NCI-H2196 treated with DMSO at 0.1 percent for 48 hours (cell line): ENCODE results near the gene FMN2.

Experiments
- DNase-seq: peaks from one replicate; lab custom pipeline; 2025; ENCODE audit not compliant: unreplicated experiment; lab: John Stamatoyannopoulos, UW

The FMN2 gene

DNA sequence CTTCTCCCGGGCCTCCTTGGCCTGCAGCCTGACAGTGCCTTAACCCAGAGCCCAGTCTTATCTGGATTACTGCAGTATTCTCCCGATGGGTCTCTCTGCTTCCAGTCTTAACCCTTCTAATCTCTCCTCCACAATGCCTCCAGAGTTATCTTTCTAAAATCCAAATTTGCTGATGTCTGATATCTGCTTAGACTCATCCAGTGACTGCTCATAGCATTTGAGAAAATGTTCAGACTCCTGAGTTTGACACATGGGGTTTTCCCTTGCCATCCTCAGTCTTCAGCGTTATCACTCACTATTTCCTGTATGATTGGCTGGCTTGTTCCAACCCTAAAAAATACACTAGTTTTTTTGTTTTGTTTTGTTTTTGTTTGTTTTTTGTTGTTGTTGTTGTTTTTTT lies 102.0 kb downstream of the FMN2 start:
- DNase-seq, result no peak

DNA sequence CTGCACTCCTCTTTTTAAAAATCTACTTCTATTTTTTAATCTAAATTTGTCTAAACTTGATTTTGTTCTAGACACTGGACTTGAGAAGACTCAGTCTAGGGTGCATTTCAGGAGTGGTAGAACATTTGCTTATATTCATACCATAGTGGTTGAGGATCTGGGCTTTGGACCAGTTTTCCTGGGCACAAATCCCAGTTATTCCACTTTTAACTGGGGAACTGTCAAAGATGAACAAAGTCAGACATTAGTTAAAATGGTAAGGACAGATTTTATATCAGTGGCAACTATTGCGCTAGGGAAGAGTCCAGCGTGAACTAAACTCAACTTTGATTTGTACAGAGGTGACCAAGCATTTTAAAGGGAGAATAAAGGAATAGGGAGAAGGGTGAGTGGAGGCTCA lies 102.4 kb downstream of the FMN2 start:
- no peak for DNase-seq

DNA sequence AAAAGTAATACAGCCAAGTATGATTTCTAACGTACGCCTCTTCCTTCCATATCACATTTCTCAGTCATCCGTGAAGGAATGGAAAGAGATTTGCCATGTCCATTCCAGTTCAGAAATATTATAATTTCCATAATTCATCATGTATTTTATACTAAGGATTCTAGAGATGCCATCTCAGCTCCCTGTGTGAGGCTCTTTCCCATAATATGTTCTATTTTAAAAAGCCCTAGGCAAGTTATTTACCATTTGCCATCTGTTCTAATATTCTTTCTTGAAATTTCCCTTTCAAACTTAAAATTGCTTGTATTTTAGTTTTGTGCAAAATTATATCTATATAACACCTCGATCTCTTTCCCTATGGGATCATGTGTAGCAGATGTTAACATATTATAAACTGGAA lies 106.7 kb downstream of the FMN2 start:
- no peak for DNase-seq

DNA sequence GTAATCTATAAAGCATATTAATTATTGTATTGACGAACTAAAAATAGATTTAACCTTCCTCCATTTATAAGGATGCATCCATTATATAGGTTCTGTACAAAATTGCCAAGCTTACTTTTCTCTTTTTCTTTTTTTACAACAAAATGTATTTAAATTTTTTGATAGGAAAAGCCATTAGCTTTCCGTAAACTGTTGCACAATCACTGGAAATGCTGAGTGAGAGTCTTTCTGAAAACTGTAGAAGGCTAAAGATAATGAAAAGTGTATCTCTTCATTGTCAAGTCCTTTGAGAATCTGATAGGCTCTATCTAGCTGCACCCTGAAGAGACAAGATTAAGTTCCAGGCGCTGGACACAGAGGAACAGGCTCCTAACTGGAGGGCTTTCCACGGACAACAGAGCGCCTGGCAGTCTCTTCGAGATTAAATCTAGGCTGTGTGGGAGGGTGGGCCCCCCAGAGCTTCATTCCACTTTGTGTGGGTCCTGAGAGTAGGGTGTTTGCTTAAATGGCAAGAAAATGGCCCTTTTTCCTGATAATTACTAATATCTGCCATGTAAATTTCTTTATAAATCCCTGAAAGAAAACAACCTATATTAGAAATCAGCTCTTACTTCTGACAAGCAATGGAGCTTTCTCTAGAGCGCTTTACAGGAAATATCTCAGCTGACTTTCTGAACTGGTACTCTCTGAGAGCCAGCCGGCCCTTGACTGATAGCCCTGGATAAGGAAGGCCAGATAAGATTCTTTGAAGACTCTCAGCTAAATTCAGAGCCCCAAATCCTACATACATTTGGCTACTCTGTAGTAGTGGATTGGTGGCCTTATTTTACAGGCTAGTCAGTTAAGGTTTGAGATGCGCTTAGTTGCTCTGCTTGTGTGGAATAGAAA lies 108.3 kb downstream of the FMN2 start:
- DNase-seq, result no peak

DNA sequence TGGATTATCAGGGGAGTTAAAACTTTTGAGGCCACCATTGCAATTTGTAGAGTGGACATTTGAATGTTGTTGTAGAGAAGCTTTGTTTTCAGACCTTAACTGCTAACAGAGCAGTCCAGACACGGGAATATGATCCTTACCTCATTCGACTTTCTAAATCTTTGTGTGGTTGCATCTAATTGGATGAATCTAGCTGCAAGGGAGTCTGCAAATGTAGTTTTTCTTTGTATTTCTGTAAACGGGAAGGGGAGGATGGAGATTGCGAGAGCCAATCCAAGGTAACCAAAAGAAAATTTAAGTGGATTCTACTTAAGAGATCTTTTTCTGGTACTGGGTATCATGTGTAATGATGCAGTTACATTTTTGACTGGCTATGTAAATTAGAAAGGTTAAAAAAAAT lies 110.2 kb downstream of the FMN2 start:
- DNase-seq, result no peak

DNA sequence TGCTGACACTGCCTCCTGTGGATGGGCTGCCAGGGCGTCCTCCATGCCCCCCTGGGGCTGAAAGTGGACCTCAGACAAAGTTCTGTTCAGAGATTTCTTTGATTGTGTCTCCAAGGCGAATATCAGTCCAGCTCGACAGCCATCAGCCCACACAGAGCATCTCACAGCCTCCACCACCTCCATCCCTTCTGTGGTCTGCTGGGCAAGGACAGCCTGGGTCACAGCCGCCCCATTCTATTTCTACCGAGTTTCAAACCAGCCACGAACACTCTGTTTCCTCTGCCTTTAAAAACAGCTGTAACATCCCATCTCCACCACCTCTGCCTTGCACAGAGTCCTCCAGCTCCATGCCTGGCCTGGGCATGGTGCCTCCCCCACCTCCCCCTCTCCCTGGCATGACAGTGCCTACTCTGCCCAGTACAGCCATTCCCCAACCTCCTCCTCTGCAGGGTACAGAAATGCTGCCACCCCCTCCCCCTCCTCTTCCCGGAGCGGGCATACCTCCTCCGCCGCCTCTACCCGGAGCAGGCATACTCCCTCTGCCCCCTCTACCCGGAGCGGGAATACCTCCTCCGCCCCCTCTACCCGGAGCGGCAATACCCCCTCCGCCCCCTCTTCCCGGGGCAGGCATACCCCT lies 115.5 kb downstream of the FMN2 start:
- no peak for DNase-seq

DNA sequence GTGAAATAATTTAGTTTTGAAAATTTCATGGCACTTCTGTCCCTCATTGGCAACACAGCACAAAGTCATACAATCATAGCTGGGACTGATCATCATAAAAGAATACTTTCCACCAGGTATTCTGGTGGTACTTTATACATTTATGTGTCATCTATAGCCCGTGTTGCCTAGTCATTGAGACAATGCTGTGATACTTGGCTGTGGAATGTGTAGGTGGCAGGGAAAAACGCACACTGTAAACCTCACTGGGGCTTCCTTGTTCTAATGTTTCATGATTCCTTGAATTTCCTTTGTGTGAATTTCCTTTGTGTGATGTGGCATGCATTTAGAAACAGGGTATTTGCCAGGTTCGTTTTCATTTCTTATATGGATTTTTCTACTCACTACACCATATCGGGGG lies 118.3 kb downstream of the FMN2 start:
- DNase-seq, result no peak

DNA sequence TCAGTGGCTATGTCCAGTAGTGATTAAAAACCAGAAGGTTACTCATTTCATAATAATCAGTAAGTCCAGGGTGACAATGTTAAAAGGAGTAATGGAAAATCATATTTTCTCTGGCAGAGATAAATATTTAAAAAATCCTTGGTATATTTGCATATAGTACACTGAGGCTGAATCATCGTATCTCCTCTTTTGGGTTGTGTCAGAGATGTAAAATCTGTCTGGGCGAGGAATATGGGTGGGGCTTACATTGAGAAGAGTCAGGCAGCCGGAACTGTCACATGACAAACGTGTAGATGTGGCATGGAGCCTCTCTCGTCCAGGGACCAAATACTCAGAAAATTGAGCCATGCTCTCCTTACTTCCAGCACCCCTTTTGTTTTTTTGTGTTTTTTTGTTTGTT lies 120.9 kb downstream of the FMN2 start:
- no peak for DNase-seq

DNA sequence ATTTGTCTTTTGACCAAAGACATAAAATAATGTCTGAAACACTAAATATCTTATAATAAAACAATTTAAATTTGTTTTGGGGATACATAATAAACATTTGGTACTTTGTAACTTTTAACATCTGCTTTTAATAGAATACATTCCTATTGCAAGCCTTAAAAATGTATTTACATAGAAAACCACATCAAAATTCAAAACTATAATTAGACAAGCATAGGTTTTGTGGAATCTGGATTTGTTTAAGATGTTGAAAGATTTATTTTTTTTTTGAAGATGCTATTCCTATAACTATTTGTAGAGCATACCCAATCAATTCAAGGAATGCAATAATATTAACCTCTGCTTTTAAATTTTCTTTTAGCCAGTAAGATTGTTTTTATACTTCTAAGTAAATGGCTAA lies 125.7 kb downstream of the FMN2 start:
- DNase-seq, result no peak

DNA sequence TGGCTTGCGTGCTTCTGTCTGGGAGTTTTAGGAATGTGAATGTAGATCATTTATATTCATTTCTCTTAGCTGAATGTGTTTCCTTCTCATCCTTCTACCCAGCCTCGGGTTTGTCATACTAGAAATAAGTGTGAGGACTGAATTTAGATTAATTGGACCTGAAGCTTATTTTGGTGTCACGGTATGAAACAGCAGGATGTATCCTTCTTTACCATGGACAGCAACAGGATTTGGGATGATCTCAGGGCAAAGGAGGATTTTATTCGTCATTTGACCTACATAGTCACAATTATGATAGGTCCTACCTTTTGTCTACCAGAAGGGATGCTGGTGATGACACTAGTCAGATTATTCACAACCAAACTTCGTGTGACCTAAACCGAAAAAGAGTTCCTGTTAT lies 127.4 kb downstream of the FMN2 start:
- DNase-seq, result no peak

DNA sequence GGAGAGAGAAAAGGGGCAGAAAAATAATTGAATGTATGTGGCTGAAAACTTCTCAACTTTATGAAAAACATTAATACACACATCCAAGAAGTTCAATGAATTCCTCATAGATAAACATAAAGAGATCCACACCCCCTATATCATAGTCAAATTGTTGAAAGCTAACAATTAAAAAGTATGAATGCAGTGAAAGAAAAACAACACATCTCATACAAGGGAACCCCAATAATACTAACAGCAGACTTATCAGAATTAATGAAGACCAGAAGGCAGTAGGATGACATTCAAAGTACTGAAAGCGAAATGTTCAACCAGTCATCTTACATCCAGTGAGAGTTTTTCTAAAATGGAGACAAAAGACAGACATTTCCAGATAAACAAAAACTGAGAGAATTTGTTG lies 134.4 kb downstream of the FMN2 start:
- no peak for DNase-seq

DNA sequence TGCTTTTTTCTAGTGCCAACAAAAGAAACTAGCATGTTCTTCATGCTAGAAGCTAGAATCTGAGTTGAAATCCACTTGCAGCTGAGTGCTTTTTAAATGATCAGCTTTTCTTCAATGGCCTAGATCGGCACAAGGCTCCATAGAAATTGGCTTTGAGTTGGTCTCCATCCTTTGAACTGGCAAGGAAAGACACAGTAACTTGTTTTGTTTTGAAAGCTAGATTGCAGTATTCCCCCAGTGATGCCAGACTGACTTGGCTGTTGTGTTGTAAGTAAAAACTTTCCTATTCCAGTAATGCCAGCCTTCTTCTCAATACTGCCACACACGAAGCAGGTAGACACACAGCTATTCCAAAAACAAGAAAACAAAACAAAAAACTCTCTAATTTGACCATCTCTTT lies 139.1 kb downstream of the FMN2 start:
- no peak for DNase-seq

DNA sequence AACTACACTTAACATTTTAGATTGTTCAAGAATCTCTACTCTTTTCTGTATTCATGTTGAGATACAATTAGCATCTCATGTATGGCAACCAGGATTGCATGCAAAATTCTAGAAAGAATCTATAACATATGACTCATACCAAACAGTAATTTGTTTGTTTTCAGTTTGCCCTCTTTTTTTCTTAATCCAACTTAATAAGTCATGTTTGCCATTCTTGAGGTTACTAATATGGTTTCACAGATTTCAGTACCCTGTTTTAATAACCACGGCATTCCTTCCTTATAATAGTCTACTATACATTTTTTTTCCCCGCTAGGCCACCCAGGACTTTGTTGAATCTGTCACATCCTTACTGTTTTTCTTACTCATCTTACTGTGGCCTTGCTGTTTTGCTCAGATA lies 140.8 kb downstream of the FMN2 start:
- no peak for DNase-seq

DNA sequence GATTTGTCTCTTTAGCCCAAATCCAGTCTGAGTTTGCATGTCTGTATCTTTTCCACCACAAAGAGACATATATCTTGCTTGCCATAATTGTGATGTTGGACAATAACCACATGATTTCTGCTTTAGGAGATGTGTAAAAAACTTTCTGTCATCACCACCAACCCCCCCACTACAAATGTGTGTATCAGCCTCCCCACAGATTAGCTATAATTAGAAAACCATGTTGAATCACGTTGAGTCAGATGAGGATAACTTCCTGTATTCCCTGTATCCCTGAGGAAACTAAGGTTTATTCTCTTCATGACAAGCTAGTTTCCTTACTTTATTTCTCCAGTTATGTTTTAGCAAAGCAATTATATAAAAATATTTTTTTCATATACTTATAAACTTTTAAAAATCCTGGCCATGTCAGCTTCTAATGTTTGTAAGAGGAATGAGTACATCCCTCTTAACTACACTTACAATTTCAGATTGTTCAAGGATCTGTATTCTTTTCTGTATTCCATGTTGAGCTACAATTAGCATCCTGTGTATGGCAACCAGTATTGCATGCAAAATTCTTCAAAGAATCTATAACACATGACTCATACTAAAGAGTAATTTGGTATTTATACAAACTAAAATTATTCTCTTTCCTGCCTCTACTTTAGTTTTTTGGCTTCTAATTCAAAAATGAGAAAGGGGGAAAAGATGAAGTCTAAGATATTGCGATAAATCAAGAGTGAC lies 143.0 kb downstream of the FMN2 start:
- DNase-seq, result no peak

DNA sequence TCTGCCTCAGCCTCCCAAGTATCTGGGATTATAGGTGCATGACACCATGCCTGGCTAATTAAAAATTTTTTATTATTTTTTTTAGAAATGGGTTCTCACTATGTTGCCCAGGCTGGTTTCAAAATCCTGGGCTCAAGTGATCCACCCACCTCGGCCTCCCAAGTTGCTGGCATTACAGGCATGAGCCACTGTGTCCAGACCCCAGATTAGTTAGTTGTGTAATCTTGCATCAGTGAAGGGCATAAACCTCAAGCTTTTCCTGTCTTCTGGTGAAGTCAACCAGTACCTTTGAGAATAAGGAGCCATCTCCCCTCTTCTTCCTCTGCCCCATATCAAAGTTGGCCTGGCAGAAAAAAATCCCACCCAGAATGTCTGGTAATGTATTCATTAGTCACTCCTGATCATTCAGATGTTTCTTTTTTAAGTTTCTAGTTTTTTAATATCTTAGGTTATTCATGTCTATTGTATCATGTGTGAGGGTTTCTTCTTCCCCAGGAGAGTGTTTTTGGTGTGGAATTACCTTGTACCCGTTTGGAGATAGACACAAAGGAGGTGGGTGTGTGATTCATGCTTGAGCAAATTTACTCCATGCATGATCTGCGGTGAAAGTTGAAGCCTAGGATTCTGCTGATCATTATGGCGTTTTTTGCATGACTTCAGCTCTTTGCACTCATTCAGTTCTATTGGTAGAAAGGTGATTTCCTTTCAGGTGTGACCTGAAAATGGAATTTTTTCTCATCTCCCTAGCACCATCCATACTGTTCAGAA lies 144.0 kb downstream of the FMN2 start:
- DNase-seq, result no peak

DNA sequence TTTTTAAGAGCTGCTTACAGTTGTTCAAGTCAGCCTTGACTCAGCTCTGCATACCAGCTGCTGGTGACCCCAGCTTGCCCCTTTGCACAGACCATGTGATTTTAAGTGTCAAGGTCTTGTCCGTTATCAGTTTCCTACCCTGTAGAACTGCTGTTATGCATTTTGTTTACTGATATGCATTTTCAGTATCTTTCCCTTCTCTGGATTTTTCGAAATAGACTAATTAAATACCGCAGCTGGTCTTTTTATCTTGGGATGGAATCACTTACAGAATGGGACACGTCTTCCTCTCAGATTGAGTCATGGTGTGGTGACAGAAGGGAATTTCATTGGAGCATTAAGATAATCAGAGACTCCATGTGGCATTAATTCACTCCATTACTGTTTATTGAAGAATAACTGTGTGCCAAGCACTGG lies 145.6 kb downstream of the FMN2 start:
- DNase-seq, result no peak

DNA sequence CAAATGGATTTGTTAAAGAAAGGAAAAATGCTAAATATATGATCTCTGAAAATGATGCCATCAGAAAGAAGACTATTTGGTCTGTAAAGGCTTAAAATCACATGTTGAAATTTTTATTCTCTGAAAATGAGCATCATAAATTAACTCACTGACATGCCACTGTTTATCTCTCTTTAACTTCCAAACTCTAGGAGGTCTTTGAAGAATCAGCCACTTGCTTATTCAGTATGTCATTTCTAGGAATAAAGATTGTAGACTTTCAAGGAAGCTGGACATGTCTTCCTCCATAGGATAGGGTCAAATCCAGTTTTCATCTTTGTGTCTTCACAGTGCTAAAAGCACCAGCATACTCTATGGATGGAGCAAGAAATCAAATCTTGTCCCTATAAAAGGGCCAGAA lies 147.6 kb downstream of the FMN2 start:
- DNase-seq, result no peak

DNA sequence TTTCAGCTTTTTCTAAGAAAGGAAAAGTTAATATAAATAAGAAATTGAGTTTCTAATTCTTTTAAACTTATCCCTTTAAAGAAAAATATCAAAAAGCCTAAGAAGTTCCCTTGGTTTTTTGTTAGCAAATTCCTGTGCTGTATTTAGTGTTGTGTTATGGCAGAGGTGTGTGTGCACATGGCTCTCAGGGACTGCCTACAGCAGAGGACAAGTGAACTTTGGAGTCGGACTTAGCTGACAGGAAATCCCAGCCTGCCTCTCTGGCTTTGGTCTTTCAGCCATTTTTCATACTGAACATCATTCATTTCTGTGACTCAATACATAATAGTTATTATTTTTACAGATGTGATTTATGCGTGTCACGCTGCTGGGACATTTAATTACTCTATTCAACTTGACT lies 149.6 kb downstream of the FMN2 start:
- DNase-seq, result no peak

DNA sequence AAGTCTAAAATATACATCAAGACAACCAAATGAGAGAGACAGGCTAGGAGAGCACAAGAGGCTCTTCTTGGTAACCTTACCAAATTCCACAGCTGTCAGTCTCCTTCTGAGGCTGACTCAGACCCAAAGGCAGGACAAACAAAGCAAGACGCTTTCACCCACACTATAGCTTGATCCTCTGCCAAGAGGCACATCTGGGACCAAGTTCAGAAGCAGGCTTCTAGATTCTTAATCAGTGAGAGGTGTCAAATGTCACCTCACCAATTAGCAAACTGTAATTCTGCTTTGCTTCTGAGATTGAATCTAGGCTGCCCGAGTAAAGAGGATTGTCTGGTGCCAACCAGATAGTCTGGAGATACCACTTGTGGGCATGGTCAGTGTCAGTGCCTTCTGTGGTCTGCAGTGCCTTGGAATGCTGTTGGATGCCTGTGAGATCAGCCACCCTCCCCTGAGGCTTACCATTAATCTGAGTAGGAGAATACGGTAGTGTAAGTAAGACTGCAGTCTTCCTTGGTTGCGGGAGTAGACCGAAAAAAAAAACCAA lies 151.0 kb downstream of the FMN2 start:
- no peak for DNase-seq

DNA sequence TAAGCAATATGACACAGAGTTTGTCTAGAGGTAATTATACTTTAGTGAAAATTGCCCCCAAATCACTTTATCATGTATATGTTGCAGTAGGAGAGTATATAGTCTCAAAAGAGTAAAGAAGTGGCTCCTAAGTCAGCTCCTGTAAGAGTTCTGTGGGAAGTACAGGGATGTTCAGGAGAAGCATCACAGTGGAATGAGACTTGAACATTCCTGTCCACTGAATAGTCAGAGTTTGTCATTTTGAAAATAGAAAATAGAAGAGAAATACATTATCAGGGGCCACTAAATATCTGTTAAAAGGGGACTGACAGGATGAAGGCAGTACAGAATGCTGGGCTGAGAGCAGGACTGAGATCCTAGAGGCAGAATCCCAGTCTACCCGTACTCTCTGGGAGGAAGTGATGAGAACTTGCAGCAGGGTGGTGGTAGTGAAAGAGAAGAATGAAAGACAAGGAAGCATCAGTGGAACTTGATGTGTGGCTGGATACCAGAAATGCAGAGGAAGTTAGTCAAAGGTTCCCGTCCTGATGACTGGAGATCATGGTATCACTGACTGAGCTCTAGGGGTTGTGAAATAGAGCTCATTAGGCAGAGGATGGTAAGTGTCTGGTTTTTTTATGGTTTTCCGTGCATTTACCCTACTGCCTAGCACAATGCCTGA lies 153.4 kb downstream of the FMN2 start:
- no peak for DNase-seq

DNA sequence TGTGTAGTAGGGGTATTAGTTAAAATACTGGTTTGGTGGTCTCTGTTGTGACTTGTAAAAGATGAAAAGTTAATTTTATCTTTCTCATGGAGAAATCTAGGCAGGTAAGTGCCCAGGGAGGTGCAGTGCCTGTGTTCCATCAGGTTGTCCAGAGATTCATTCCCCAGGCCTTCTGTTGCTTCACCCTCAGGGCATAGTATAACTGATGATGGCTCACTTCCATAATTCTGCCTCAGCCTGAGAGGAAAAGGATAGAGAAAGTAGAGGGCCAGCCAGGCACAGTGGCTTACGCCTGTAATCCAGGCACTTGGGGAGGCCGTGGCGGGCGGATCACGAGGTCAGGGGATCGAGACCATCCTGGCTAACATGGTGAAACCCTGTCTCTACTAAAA lies 153.9 kb downstream of the FMN2 start:
- no peak for DNase-seq
